Right hindlimb (tissue), 1 donor: ENCODE measurements around the gene ARHGAP26.
"Not testable (repeated sequence)": the region's sequence is repeated elsewhere in the genome, so short reads cannot be mapped to it uniquely, and the experiment has no call there.

Source experiments
- DNase-seq: peaks from one replicate; pipeline ENCODE4 v3.0.0-alpha.2; 2018

ARHGAP26 gene

DNA sequence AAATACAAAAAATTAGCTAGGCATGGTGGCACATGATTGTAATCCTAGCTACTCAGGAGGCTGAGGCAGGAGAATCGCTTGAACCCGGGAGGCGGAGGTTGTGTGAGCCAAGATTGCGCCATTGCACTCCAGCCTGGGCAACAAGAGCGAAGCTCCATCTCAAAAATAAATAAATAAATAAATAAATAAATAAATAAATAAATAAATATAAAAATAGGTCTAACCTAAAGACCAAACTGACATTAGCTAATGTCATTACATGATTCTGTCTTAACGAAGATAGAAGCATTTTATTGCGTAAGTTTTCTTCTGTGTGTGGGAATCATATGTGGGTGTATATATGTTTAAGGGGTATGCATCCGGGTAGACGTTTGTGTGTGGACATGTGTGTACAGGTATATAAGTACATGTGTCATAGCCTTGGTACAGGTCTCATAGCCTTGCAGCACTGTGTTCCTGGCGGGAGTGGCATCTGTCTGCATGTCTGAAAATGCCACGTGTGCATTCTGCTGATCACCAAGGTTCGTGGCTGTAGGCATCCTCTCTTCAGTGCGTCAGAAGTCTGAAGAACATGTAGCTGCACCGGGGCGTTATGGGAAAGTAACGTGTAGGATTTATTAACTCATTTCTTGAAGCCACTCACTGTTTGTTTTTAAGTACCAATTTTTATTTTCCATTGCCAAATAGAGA lies 335.2 kb downstream of the ARHGAP26 start:
- no peak for DNase-seq

DNA sequence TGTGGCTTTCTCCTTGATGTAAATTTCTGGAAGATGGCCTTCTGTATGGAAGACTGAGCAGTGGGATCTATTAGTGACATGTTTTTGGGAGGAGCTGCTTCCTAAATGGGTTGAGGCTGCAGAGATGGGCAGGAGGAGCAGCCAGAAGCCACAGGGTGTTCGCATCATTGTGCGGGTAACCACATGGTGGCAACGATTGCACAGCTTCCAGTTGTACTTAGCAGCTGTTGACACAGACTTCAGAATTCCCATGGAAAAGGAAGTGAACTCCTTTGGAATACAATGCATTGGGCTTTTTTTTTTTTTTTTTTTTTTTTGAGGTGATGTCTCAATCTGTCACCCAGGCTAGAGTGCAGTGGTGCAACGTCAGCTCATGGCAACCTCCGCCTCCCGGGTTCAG lies 336.0 kb downstream of the ARHGAP26 start:
- peak; percentile 74 for DNase-seq

DNA sequence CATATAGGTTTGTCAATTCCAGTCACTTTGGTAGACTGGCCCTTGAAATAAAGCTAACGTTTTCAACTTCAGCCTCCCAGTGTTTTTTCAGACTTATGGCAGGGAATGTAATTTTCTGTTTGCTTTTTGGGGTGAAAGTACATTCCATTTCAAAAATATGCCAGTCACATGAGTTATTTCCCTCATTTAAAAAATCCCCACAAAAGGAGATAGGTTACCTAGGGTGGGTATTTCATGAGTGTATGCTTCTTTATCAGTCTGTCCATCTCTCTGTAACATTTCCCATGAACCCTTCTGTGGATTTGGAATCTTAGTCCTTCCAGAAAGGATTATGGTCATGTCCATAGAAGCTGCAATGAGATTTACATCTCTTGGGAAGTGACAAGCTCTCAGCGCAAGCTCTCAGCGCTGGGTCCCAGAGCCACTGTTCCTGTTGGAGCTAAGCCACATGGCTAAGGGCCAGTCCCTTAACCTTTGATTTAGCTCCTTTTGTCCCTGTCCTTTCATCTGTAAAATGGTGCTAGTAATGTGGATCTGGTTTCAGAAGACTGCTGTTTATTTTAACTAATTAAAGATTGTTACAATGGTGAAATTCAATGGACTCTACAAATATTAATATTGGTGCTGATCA lies 338.4 kb downstream of the ARHGAP26 start:
- no peak for DNase-seq

DNA sequence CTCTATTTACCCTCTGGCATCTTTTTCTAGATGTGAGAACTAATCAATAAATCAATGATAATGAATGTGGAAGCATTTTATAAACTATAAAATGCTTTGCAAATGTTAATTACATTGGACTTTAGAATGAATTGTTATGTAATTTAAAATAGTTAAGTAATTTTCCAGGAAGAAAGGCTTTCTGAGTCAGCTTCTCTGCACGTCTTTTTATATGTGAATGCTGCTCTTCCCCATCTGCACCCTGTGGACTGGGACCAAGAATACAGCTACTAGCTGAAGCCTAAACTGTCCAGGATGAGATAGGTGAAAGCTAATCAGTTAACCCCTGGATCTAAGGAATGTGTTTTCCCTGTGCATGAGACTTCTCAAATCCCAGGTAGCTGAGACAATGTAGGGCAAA lies 340.4 kb downstream of the ARHGAP26 start:
- no peak for DNase-seq

DNA sequence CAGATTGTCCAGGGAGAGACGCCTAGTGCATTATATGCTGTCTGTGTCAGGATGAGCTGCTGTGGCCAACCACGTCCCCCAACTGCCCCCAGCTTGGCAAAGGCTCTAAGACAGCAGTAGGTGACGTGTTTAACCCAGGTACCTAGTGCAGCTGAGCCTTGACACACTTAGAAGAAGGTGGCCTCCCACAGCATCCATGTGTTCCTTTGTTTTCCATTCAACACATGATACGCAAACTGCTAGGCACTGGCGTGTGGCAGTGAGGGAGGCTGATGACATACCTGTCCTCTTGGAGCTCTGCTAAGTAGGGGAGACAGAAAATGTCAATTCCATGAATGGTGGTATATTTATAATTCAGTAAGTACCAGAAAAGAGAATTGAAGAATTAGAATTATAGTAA lies 341.6 kb downstream of the ARHGAP26 start:
- no peak for DNase-seq

DNA sequence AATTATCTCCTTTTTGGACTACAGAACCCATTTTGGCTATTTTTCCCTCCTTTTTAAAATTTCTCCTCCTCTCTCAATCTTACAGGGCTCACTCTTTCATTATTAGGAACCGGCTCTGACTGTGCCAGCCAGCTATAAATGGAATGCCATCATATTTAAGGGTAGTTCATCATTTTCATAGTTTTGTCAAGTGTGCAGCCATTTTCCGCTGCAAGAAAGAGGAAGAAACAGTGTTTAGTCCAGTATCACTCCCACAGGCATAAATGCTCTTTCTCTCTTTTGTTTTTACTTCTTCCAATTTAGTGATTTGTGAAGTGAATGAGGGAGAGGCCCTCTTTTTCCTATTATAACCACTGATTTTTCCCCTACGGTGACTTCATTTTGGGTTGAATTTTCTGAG lies 343.3 kb downstream of the ARHGAP26 start:
- no peak for DNase-seq

DNA sequence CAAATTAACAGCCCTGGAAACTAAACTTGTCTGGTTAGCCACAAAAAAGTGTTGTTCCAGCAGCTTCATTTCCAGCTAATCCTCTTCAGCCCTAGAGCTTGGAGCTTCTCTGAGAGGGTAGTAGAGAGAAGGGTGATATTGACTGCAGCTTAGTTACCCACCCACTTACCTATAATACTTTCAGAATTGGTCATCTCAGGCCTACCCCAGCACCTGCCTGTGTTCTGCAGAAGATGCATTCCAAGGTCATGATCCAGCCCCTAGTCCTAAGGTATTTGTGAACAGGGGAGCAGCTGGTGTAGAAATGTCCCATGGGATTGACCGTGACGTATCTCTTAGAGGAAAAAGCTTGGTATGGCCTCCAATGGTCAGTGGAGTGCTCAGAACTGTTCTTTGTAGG lies 344.3 kb downstream of the ARHGAP26 start:
- DNase-seq, result no peak

DNA sequence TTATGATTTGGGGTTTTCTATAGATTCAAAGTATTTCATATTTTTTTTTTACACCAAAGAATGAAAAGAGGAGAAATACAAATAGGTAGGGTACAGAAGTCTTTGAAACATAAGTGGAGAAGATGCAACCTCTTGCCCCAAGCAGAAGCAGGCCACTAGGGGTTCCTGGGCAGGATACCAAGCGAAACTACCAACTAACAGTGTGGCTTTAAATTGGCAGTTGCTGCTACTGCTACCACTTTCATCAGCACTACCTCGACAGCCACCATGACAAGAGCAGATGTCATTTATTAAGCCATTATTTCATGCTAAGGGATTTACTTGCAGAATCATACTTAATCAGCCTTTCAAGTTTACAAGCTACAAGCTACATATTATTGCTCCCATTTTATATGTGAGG lies 345.2 kb downstream of the ARHGAP26 start:
- DNase-seq, result no peak

DNA sequence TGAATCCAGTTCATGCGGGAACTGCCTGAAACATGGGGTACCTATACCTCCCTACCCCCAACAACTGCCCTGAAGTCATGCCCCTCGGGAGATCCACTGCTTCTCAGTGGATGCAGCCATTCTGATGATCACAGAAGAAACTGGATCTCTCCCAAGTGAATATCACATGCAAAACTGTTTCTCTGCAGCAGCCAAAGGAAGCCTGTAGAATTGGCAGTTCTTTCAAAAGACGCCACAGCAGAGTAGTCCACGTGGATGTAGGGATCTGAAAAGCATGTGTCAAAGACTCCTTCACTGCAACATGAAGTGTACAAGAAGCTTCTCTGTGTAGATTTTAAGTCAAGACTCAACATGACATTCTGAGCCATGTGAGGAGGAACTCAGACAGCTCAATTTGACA lies 346.6 kb downstream of the ARHGAP26 start:
- DNase-seq, result no peak

DNA sequence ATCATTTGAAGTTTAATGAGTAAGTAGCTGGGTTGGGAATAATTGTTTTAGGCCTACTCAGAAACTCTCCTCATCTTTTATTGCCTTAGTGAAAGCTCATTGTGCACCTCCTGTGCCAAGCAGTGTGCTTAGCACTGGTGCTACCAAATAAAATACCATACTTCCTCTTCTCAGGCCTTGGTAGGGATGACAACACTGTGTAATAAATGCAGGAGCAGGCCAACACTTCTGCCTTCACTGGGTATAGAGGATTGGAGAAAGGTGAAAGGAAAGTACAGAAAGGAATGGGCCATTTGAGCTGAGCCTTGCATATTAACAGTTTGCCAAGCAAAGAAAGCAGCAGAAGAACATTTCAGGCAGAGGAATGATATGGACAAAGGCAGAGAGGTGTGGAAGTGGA lies 347.6 kb downstream of the ARHGAP26 start:
- DNase-seq, result no peak

DNA sequence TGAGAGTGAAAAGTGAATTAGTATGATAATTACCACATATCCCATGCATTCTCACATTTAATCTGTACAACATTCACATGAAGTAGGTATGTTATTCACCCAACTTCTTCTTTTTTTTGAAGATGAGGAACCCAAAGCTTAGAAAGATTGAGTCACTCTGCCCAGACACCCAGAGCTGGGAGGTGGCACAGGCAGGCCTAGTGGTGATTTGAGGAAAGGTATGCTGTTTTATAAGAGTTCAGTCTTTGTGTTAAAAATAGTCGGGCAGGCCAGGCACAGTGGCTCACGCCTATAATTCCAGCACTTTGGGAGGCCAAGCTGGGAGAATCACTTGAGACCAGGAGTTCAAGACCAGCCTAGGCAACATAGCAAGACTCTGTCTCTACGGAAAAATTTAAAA lies 348.0 kb downstream of the ARHGAP26 start:
- no peak for DNase-seq

DNA sequence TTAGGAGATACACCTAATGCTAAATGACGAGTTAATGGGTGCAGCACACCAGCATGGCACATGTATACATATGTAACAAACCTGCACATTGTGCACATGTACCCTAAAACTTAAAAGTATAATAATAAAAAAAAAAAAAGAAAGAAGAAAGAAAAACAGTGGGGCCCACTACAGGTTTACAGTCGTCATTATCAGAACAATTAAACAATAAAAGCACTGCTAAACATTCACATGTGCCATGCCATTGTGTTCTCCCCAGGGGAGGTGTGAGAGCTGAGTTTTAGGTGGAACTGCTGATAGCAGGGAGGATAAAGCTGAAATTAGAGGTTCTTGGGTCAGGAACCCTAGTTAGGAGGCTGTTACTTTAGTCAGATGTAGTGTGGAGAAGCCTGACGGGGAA lies 348.6 kb downstream of the ARHGAP26 start:
- not testable (repeated sequence) for DNase-seq

DNA sequence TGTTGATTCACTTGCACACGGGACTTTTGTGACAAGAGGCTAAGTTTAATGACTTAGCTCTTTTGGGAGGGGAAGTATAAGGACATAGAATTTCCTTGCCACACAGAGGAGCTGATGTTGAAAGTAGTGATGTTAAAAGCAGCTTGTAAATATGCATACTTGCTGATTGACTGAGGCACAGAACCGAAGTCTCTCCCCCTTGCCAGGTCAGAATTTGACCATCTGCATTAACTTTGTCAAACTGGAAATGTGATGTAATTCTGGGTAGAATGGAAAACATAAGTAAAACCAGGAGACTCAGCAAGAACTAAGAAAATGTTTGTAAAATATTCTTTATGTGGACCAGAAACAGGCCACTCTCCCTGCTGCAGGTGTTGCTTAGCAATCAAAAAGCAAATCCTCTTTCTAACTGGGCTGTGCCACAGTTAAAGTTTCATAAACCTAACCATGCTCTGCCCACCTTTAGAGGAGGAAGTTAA lies 349.2 kb downstream of the ARHGAP26 start:
- no peak for DNase-seq

DNA sequence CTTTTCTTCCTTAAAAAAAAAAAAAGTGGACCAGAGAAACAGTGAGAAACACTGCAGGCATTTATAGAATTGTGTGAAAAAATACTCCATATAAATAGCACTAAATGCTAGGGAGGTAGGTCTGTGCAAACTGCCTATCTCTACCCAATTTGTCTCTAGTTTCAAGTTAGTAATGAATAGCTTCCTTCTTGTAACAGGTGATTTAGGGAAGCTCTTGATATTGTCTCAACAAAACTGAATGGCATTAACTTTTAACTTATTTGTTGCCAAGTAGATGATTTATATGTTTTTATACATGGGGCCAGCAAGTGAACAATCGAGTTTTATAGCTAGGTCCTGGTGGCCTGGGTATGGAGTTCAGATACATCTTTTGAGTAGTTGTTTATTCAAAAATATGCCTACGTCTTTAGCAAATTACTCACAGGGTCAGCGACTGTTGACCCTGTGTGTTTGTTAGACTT lies 349.7 kb downstream of the ARHGAP26 start:
- DNase-seq, result no peak

DNA sequence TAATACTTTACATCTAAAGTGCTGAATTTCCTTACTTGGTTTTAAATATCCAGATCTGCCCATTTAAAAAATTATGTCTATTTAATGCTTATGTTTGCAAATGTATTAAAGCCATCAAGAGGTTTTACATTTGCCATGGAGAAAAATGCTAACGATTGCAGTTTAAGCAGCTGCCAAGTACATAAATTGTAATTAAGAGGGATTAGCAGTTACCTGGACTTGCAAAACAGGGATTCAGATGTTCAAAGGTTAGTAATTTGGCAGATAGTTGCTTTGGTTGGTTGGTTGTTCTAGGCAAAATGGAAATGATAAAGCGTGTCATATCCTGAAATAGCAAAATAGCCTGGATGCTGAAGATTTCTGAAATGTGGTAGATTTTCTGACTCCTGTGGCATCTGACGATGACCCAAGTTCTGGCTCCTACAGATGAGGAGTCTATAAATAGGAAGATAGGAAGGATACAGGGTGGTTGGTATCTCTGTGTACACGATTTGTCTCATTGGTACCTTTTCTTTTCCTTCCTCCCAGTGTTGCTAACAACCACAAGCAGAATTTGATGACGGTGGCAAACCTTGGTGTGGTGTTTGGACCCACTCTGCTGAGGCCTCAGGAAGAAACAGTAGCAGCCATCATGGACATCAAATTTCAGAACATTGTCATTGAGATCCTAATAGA lies 350.4 kb downstream of the ARHGAP26 start:
- no peak for DNase-seq

DNA sequence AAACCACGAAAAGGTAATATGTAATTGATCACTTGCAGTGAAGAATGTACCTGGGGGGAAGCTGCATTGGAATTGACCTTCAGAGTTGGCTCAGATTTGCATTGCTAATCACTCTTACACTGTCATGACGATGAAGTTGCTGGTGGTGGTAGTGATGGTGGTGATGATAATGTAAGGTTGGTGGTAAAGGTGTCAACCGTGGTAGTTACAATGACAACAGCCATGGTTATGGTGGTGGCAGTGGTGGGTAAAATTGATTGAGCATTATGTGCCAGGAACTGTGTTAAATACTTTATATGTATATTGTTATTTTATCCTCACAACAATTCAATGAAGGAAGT lies 350.9 kb downstream of the ARHGAP26 start:
- no peak for DNase-seq

DNA sequence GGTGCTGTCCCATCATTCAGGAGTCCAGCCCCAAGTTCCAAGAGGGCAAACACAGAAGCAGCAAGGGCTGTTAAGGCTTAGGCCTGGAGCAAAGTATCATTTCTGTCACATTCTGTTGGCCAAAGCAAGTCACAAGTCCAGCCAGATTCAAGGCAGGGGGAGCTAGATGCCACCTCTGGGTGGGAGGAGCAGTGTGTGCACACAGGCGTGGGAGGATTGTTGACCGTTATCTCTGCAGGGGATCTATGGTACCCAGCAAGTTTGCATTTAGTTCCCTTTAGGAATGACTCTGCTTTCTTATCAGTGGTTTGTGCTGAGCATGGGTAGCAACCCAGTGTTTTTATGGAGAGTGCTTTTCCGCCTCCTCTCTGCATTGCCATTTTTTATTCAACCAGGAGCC lies 354.4 kb downstream of the ARHGAP26 start:
- no peak for DNase-seq

DNA sequence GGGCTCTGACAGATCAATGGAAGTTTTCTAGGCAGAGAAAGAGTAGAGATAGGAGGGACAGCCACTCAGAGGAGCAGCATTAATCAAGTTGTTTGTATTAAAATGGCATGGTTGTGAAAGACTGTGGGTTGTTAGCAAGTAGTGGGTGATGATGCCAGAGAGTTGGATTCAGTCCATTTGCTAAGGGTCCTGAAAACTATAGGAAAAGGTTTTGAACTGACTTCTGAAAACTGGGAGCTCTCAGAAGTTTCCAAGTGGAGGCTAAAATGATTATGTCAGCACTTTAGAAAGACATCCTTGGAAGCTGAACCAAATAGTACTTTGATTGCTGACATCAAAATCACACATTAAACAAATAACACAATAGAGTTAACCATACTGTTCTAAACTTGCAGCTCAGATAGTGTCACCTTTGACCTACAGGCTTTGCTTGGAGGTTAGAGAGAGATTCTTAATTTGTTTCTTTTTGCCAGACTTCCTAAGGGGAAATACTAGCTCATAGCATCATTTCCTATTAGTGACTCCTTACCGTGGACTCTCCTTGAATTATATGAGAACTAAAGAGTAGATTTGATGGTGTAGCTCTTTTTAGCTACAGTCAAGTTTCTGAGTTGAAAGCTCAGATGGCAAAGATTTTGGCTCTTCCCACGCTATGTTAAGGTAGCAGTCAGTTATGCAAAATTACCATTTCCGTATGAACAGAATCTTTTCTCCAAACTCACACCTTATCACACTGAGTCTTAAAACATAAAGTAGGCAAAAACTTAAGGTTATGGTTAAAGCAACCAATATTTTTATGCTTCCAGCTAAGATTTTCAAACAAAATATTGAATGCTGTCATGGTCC lies 356.2 kb downstream of the ARHGAP26 start:
- no peak for DNase-seq

DNA sequence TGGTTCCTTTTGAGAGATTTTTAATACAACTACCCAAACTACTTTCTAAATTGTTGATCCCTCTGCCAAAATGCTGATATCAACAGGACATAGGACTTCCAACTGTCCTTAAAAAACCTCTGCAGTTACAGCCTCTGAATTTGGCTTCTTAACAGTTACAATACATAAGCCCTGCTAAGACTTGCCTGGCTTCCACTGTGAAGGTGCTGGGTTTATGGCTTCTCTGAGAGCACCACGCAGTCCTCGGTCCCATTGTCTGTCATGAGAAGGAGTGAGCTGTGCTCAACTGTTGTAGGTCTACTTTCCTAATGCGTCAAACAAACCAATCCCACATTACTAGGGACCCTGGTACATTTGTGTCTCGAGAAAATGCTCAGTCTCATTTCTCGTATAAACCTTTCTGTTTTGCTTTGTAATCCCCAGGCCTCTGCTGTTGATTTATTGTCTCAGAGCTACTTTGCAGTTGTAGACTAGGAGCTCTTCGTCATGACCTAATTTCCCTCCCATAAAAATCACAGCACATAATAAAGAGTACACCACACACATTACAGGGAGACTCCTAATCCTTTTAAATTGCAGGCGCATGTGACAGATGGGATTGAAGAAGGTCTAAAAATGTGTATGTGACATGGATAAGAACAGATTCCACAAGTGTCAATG lies 358.4 kb downstream of the ARHGAP26 start:
- no peak for DNase-seq

DNA sequence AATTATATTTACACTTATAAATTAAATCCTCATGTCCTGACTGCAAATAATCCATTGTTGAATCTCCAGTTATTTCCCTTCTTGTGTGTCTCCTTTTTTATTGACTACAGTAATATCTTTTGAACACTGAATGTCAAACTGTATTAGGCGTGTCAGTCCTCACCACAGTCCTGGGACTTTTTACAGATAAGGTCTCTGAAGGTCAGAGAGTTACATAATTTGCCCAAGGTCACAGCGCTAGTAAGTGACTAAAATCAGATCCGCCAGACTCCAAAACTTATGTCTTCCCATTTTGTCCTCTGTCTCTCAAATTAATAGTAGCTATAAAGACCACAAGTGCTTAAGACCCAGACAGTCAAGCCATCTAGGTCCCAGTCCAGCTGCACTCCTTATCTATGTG lies 359.0 kb downstream of the ARHGAP26 start:
- no peak for DNase-seq

DNA sequence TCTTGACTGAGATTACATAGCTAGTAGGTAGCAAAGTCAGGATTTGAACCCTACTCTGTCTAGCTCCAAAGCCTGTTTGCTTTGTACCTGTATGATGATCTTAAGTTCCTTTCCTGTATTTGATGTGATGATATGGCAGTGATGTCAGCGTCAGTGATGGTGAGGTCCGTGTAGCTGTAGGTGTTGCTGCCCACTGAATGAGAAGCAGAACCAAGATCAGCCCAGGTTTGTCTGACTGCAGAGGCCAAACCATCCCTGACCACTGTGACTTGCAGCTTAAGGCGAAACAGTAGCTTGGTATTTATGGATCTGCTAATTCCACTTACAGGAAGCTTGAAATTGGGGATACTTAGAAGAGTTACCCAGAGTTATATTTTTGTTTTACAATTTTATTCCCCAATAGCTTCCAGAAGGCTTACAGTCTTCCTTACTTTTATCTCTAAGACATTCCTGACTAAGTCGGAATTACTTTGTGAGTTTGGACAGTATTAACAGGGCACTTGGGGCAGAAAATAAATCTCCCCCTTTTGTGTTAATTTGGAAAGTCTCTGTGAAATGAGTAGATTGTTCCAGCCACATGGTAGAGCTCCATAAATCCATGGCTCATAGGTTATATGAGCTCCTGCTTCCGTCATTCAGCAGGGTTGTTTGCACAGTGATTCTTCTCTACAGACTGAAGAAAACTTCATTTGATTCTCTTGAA lies 359.9 kb downstream of the ARHGAP26 start:
- DNase-seq, result no peak
